Measurements from ENCODE around the gene MGAT3. TPM values are rescaled to one million over a fixed set of nuclear protein-coding genes. Genes with fewer than 3 reads are reported as not detected.

The MGAT3 gene
- total and polyA plus RNA-seq, 2 of the 13 experiments (the other 11 are each of a cell fraction or from before 2014, with no cell fraction given) = 0.11 to 0.15 TPM

DNA sequence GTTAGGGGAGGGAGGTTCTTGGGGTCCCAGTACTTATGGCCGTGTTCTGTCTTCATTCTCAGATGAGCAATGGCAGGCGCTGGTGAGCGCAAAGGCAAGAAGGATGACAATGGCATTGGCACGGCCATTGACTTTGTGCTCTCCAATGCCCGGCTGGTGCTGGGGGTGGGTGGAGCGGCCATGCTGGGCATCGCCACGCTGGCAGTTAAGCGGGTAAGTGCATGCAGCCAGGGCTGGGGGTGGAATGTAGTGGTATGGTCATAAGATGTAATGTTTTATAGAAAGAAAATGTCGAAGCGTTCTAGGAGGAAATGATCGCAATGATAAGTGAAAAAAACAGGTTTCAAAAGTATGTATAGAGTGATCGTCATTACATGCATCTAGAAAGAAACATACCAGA lies 54.4 kb downstream of the MGAT3 start:
- no peak for DNase-seq (ENCODE audit: low spot score)
- no peak overlapping the region for H3K4me3 ChIP-seq (replicated peaks in 1 of 3; ENCODE audit: insufficient read depth in 1 of 3, low read depth in 2 of 3, low read length in 3 of 3)
- no peak overlapping the region for H3K9ac ChIP-seq (ENCODE audit: insufficient read depth, low read depth, low read length)
- intact Hi-C loops (cut with micrococcal nuclease; ENCODE audit: unreplicated experiment) = no loop called here
- FAIRE-seq = no peak
- WGBS (ENCODE audit: low lambda C conversion rate) = 98% methylated on average over 13 of the region's 13 CpGs
- TF ChIP-seq AGO2 (optimal IDR thresholded peaks at IDR 0.05; ENCODE audit: low read depth, low read length) (peak; percentile 5), FLYWCH1 (CRISPR knock-in tag; IDR thresholded peaks at IDR 0.05) (no peak), TCF7L2 (IDR thresholded peaks at IDR 0.05; ENCODE audit: low read depth, low read length) (no peak), RORA (CRISPR knock-in tag; IDR thresholded peaks at IDR 0.05) (no peak)
- ATAC-seq = no peak
- peaks cover 48 to 88% of the 10 kb centered on the region in 2 experiments for H3K36me3 ChIP-seq (replicated peaks in 1 of 2; ENCODE audit: control insufficient read depth in 1 of 2, insufficient read depth in 2 of 2, low read length in 2 of 2)
- H3K4me2 ChIP-seq (ENCODE audit: low read depth, low read length) = no peak overlapping the region
- H3K4me1 ChIP-seq (ENCODE audit: insufficient read depth, low read length) = peaks cover 13% of the 10 kb centered on the region; the same call in 1 of the 2 replicates
- BruUV-seq (replicated peaks) = no TSS peak
- H2AFZ ChIP-seq (ENCODE audit: low read length) = no peak overlapping the region
- no peak overlapping the region for H3K27ac ChIP-seq (ENCODE audit: extremely low read length, insufficient read depth, low read length)
- peaks cover 38% of the 10 kb centered on the region for H3K79me2 ChIP-seq (ENCODE audit: insufficient read depth, low read length)
- no peaks in the 10 kb centered on the region for H3K27me3 ChIP-seq (ENCODE audit: control insufficient read depth in 1 of 2, insufficient read depth in 2 of 2, low read length in 2 of 2)
- in situ Hi-C loops (cut with HindIII; ENCODE audit: extremely low pct_ligation_motif_present, low pct_unique_long_range_greater_than_20kb) = no loop called here
- H3K9me3 ChIP-seq (ENCODE audit: low read length) = no peaks in the 10 kb centered on the region
- ChIA-PET POLR2A (interaction anchor here (1.1 to 2.3 kb wide), 3 partner anchors 9 to 15 kb away, joined by 5 to 7 read pairs (median 7); partner anchors contain the start of genes ATF4 and MIEF1), CTCF (ENCODE audit: low intra/inter-chr PET ratio, low total read pairs) (no interaction called here)
- H4K20me1 ChIP-seq (ENCODE audit: insufficient read depth, low read length) = peaks cover 32% of the 10 kb centered on the region

GRCh38 chr22:39512026-39512425 lies 55.2 kb downstream of the MGAT3 start:
- Histone ChIP-seq H3K79me2 (ENCODE audit: insufficient read depth, low read length) (peaks cover 30% of the 10 kb centered on the region), H2AFZ (ENCODE audit: low read length) (no peak overlapping the region), H3K27me3 (ENCODE audit: control insufficient read depth in 1 of 2, insufficient read depth in 2 of 2, low read length in 2 of 2) (no peaks in the 10 kb centered on the region), H3K9me3 (ENCODE audit: low read length) (no peaks in the 10 kb centered on the region), H3K4me3 (replicated peaks in 1 of 3; ENCODE audit: insufficient read depth in 1 of 3, low read depth in 2 of 3, low read length in 3 of 3) (no peak overlapping the region), H4K20me1 (ENCODE audit: insufficient read depth, low read length) (peaks cover 32% of the 10 kb centered on the region), H3K36me3 (replicated peaks in 1 of 2; ENCODE audit: control insufficient read depth in 1 of 2, insufficient read depth in 2 of 2, low read length in 2 of 2) (peaks cover 47 to 84% of the 10 kb centered on the region in 2 experiments), H3K4me1 (ENCODE audit: insufficient read depth, low read length) (peaks cover 13% of the 10 kb centered on the region; the same call in 1 of the 2 replicates), H3K9ac (ENCODE audit: insufficient read depth, low read depth, low read length) (no peak overlapping the region), H3K27ac (ENCODE audit: extremely low read length, insufficient read depth, low read length) (no peak overlapping the region), H3K4me2 (ENCODE audit: low read depth, low read length) (no peak overlapping the region)
- intact Hi-C loops (cut with micrococcal nuclease; ENCODE audit: unreplicated experiment) (no loop called here), in situ Hi-C loops (cut with HindIII; ENCODE audit: extremely low pct_ligation_motif_present, low pct_unique_long_range_greater_than_20kb) (no loop called here)
- no TSS peak for BruUV-seq (replicated peaks)
- ChIA-PET CTCF (ENCODE audit: low intra/inter-chr PET ratio, low total read pairs) (no interaction called here), POLR2A (interaction anchor here (1.4 to 1.6 kb wide), 2 partner anchors 10 to 11 kb away, joined by 3 to 5 read pairs; partner anchors contain the start of gene MIEF1)
- FAIRE-seq (no peak), DNase-seq (ENCODE audit: low spot score) (no peak), ATAC-seq (no peak)
- WGBS (ENCODE audit: low lambda C conversion rate) = 97% methylated on average over 10 of the region's 10 CpGs
- TF ChIP-seq DRAP1 (CRISPR knock-in tag; IDR thresholded peaks at IDR 0.05) = no peak
